Prostate gland (tissue), 2 donors: ENCODE measurements around the gene MBIP. TPM values are rescaled to one million over a fixed set of nuclear protein-coding genes. Genes with fewer than 3 reads are reported as not detected.
"Not testable (repeated sequence)": the region's sequence is repeated elsewhere in the genome, so short reads cannot be mapped to it uniquely, and the experiment has no call there.

Source experiments
- DNase-seq: peaks from one replicate; pipeline ENCODE4 v3.0.0-alpha.2; 2019; ENCODE audit warnings: low spot score
- H3K27ac ChIP-seq, 2 donors: fragments of 200-600 bp; sonication (generic); 2 replicates each; pipeline ENCODE4 v1.5.1; 2017 to 2019
- H3K27me3 ChIP-seq: fragments of 200-600 bp; sonication (generic); replicated peaks from 2 replicates; pipeline ENCODE4 v1.5.1; 2019; ENCODE audit not compliant: insufficient read depth
- H3K36me3 ChIP-seq, 2 donors: fragments of 200-600 bp; sonication (generic); 1 replicate in 1 of 2; 2 replicates in 1 of 2; pipeline versions ENCODE4 v1.5.1 to v1.8.1; 2017 to 2019
- H3K4me1 ChIP-seq: fragments of 200-600 bp; sonication (generic); replicated peaks from 2 replicates; pipeline ENCODE4 v1.5.1; 2019
- H3K4me3 ChIP-seq, 2 donors: fragments of 200-600 bp; sonication (generic); 2 replicates each; pipeline ENCODE4 v1.5.1; 2017 to 2019
- H3K9me3 ChIP-seq: fragments of 200-600 bp; sonication (generic); 2 replicates; pipeline ENCODE4 v1.5.1; 2017
- CTCF ChIP-seq, 4 experiments: fragments of 200-600 bp in 2 of 4; fragments of 450-650 bp in 2 of 4; sonication (generic) in 2 of 4; IDR thresholded peaks; 1 replicate in 3 of 4; 2 replicates in 1 of 4; pipeline ENCODE4 v1.5.1; 2016 to 2019; ENCODE audit warnings: antibody characterized with exemption in 4 of 4, mild to moderate bottlenecking in 2 of 4, moderate library complexity in 2 of 4
- POLR2A ChIP-seq: fragments of 450-650 bp; IDR thresholded peaks from one replicate; pipeline ENCODE4 v1.6.1; 2016; ENCODE audit warnings: antibody characterized with exemption, mild to moderate bottlenecking
- POLR2AphosphoS5 ChIP-seq: sonication (generic); formaldehyde crosslinking; IDR thresholded peaks from one replicate; pipeline ENCODE4 v1.6.1; 2017; ENCODE audit warnings: antibody characterized with exemption
- WGBS: methylation state at CpG from one replicate; pipeline ENCODE4 v1.1.5; 2018; 5-methylcytosine and 5-hydroxymethylcytosine counted together
- intact Hi-C: fragments of 100-400 bp; cut with DNase I; formaldehyde crosslinking; loops from one replicate; pipeline ENCODE4 v1.14.2; 2022
- total RNA-seq, 2 donors: library from RNA; depleted of rRNA; stranded (reverse); fragments of >200 nt; gene quantifications; one replicate each; pipeline ENCODE4 v1.1.0, GENCODE V29; 2016

Gene MBIP
- total RNA-seq, 2 donors from 2014 or later, result 15.0 to 17.7 TPM

GRCh38 chr14:36340276-36340890 lies 19.9 kb upstream of the MBIP start:
- no peak for TF ChIP-seq CTCF (IDR thresholded peaks at IDR 0.05)
- no peak for TF ChIP-seq POLR2A
- TF ChIP-seq POLR2AphosphoS5, result no peak

GRCh38 chr14:36339816-36340215 lies 19.4 kb upstream of the MBIP start:
- no peaks in the 10 kb centered on the region for H3K36me3 ChIP-seq
- no peaks in the 10 kb centered on the region for H3K4me1 ChIP-seq
- no peak for TF ChIP-seq POLR2AphosphoS5
- TF ChIP-seq POLR2A, result no peak
- no peak for TF ChIP-seq CTCF (IDR thresholded peaks at IDR 0.05)
- H3K4me3 ChIP-seq, result no peak overlapping the region
- WGBS, result 84% methylated on average over 1 of the region's 1 CpG
- no peaks in the 10 kb centered on the region for H3K9me3 ChIP-seq
- DNase-seq, result no peak
- H3K27me3 ChIP-seq, result no peaks in the 10 kb centered on the region
- H3K27ac ChIP-seq, result no peak overlapping the region
- intact Hi-C loops, result no loop called here

More at GRCh38 chr14:36340276-36340890, 19.9 kb upstream of the MBIP start:
- Histone ChIP-seq H3K9me3 (no peaks in the 10 kb centered on the region), H3K4me1 (no peaks in the 10 kb centered on the region), H3K4me3 (no peak overlapping the region), H3K27ac (no peak overlapping the region), H3K36me3 (no peaks in the 10 kb centered on the region), H3K27me3 (no peaks in the 10 kb centered on the region)
- DNase-seq, result no peak
- intact Hi-C loops, result no loop called here

GRCh38 chr14:36333119-36333518 lies 12.7 kb upstream of the MBIP start:
- DNase-seq, result no peak
- no peaks in the 10 kb centered on the region for H3K27me3 ChIP-seq
- no peak overlapping the region for H3K27ac ChIP-seq
- no peaks in the 10 kb centered on the region for H3K36me3 ChIP-seq
- no peak overlapping the region for H3K4me3 ChIP-seq
- 52% methylated on average over 4 of the region's 4 CpGs for WGBS
- no peaks in the 10 kb centered on the region for H3K9me3 ChIP-seq
- intact Hi-C loops, result no loop called here
- TF ChIP-seq CTCF (IDR thresholded peaks at IDR 0.05), result no peak
- no peak for TF ChIP-seq POLR2A
- no peak for TF ChIP-seq POLR2AphosphoS5
- no peaks in the 10 kb centered on the region for H3K4me1 ChIP-seq

- H3K36me3 ChIP-seq, intact Hi-C loops, H3K4me3 ChIP-seq, H3K27ac ChIP-seq, H3K4me1 ChIP-seq, DNase-seq, H3K27me3 ChIP-seq, H3K9me3 ChIP-seq: not testable (repeated sequence)
- 77% methylated on average over 4 of the region's 4 CpGs for WGBS
Measured at GRCh38 chr14:36327573-36327972, 7.1 kb upstream of the MBIP start.

- Histone ChIP-seq H3K36me3 (no peaks in the 10 kb centered on the region), H3K4me1 (no peaks in the 10 kb centered on the region), H3K9me3 (no peaks in the 10 kb centered on the region), H3K27ac (no peak overlapping the region), H3K27me3 (peaks cover 4% of the 10 kb centered on the region), H3K4me3 (no peak overlapping the region)
- WGBS, result 72% methylated on average over 3 of the region's 3 CpGs
- intact Hi-C loops, result no loop called here
- DNase-seq, result no peak
- no peak for TF ChIP-seq POLR2AphosphoS5
- no peak for TF ChIP-seq POLR2A
- TF ChIP-seq CTCF (IDR thresholded peaks at IDR 0.05), result no peak
Measured at GRCh38 chr14:36325853-36326252, 5.4 kb upstream of the MBIP start.
